Heart left ventricle (tissue), 16 donors: ENCODE measurements around the gene DRP2. TPM values are rescaled to one million over a fixed set of nuclear protein-coding genes. Genes with fewer than 3 reads are reported as not detected.

Source experiments
- ATAC-seq, 4 donors: fragments of 200-7000 bp; cut with Tn5 transposase; one replicate each; pipeline ENCODE4 v1.9.1; 2020 to 2022; ENCODE audit warnings: moderate library complexity in 4 of 4, mild to moderate bottlenecking in 3 of 4, moderate number of reproducible peaks in 1 of 4
- DNase-seq, 5 donors: peaks; one replicate each; pipeline ENCODE4 v3.0.0-alpha.2; 2020
- H3K27ac ChIP-seq, 12 donors: fragments of 200-600 bp; sonication (generic) in 4 of 12; one replicate each; pipeline versions ENCODE4 v1.5.0 to v1.8.0; 2016 to 2022; ENCODE audit warnings: mild to moderate bottlenecking in 2 of 12
- H3K27me3 ChIP-seq, 9 donors: fragments of 200-600 bp; sonication (generic) in 2 of 9; one replicate each; pipeline versions ENCODE4 v1.5.1 to v1.8.0; 2016 to 2022; ENCODE audit warnings: mild to moderate bottlenecking in 3 of 9
- H3K36me3 ChIP-seq, 9 donors: fragments of 200-600 bp; sonication (generic) in 2 of 9; one replicate each; pipeline versions ENCODE4 v1.5.0 to v1.8.0; 2018 to 2022; ENCODE audit warnings: mild to moderate bottlenecking in 2 of 9
- H3K4me1 ChIP-seq, 12 donors: fragments of 200-600 bp; sonication (generic) in 4 of 12; one replicate each; pipeline versions ENCODE4 v1.5.0 to v1.8.0; 2016 to 2022; ENCODE audit warnings: mild to moderate bottlenecking in 3 of 12
- H3K4me3 ChIP-seq, 12 donors: fragments of 200-600 bp; sonication (generic) in 4 of 12; one replicate each; pipeline versions ENCODE4 v1.5.0 to v1.8.0; 2017 to 2022; ENCODE audit warnings: mild to moderate bottlenecking in 9 of 12, moderate library complexity in 4 of 12
- H3K9me3 ChIP-seq, 12 donors: fragments of 200-600 bp; sonication (generic) in 4 of 12; one replicate each; pipeline versions ENCODE4 v1.5.0 to v1.8.0; 2016 to 2022; ENCODE audit warnings: mild to moderate bottlenecking in 1 of 12
- POLR2A ChIP-seq, 2 donors: fragments of 450-650 bp; IDR thresholded peaks; one replicate each; pipeline ENCODE4 v1.6.1; 2017; ENCODE audit warnings: antibody characterized with exemption in 2 of 2, mild to moderate bottlenecking in 2 of 2, moderate library complexity in 2 of 2
- WGBS, 4 donors: extraction: QIAGEN DNeasy Blood & Tissue Kit in 2 of 4; methylation state at CpG; one replicate each; pipeline versions ENCODE4 v1.1.5 to v1.1.7; 2013 to 2018; 5-methylcytosine and 5-hydroxymethylcytosine counted together
- intact Hi-C, 10 donors: fragments of 100-400 bp; cut with DNase I; formaldehyde crosslinking; loops; one replicate each; pipeline versions ENCODE4 v1.11.1 to v1.14.2; 2022
- polyA plus RNA-seq, 2 donors: library from polyadenylated mRNA; stranded (reverse); fragments of 200-250 nt; gene quantifications; one replicate each; pipeline ENCODE4 v1.2.3, GENCODE V29; 2013
- total RNA-seq, 9 donors: library from RNA; depleted of rRNA in 2 of 9; stranded (reverse); fragments of >200 nt in 2 of 9; fragmentation: NEBNext Ultra II Directional in 3 of 9; extraction: Animal tissue kit (Norgen Biotek cat#: 25700) in 3 of 9; gene quantifications; one replicate each; pipeline versions ENCODE4 v1.1.0 to v1.2.4, GENCODE V29; 2016 to 2023
- TF ChIP-seq, protein P1 (sequence below), 12 donors: fragments of 200-600 bp; sonication (generic) in 4 of 12; IDR thresholded peaks; one replicate each; pipeline versions ENCODE4 v1.5.0 to v1.8.0; 2018 to 2022; ENCODE audit warnings: antibody characterized with exemption in 12 of 12, mild to moderate bottlenecking in 5 of 12
- donor health status: ischemic (EF 13 %, LVEDD 7.1; RV severe dilation, severe dysfunction).
- donor health status: healthy with polysubstance abuse.
- donor health status: DM: no; HTN: yes; CAD: no.
- donor health status: DM: no; HTN: no; CAD: no.
- donor health status: ischemic (EF 25% LVEDD 6.9; RV normal size, moderate dysfunction).
- donor health status: ischemic (EF 25% LVEDD 5.7; RV mildly dilated, moderate dysfunction).
- donor health status: healthy.
- donor health status: DM: yes; HTN: yes; CAD: no.
- donor health status: ischemic (EF 35%, LVEDD 5.7; RV mildly dilated, moderate dysfunction).
- donor health status: nonischemic (EF 11% LVEDD 7.7; RV severe dilation, severe dysfunction).
- donor health status: DM: yes; HTN: yes; CAD: no.
- donor health status: PGD.
- donor health status: ischemic (EF 29% LVEDD 5.4; RV normal size, mild dysfunction).
- donor health status: nonischemic (EF 23%, LVEDD 6.1; RV moderate dilation, normal function).

Gene DRP2
- total and polyA plus RNA-seq, 11 donors, result 0.01 to 0.11 (median 0.05) TPM; not detected in 4

DNA sequence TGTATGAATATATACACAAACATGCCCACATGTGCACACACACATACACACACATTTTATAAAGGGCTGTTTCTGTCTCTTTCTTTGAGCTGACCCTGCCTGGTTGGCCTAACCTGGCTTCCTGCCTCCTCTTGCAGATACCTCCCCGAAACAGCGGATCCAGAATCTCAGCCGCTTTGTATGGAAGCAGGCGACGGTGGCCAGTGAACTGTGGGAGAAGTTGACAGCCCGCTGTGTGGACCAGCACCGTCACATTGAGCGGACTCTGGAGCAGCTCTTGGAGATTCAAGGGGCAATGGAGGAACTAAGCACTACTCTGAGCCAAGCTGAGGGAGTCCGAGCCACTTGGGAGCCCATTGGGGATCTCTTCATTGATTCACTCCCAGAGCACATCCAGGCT lies 21.9 kb downstream of the DRP2 start:
- no peak for DNase-seq
- intact Hi-C loops, result no loop called here
- H3K27me3 ChIP-seq, result no peaks in the 10 kb centered on the region
- no peak for ATAC-seq
- no peaks in the 10 kb centered on the region for H3K36me3 ChIP-seq
- H3K4me3 ChIP-seq, result no peak overlapping the region
- H3K9me3 ChIP-seq, result no peaks in the 10 kb centered on the region
- WGBS, 4 donors, result 76 to 96% (median 89%) methylated on average over 9 of the region's 9 CpGs
- no peak overlapping the region for H3K27ac ChIP-seq
- no peak for TF ChIP-seq POLR2A (IDR thresholded peaks at IDR 0.05)
- TF ChIP-seq, protein P1, sequence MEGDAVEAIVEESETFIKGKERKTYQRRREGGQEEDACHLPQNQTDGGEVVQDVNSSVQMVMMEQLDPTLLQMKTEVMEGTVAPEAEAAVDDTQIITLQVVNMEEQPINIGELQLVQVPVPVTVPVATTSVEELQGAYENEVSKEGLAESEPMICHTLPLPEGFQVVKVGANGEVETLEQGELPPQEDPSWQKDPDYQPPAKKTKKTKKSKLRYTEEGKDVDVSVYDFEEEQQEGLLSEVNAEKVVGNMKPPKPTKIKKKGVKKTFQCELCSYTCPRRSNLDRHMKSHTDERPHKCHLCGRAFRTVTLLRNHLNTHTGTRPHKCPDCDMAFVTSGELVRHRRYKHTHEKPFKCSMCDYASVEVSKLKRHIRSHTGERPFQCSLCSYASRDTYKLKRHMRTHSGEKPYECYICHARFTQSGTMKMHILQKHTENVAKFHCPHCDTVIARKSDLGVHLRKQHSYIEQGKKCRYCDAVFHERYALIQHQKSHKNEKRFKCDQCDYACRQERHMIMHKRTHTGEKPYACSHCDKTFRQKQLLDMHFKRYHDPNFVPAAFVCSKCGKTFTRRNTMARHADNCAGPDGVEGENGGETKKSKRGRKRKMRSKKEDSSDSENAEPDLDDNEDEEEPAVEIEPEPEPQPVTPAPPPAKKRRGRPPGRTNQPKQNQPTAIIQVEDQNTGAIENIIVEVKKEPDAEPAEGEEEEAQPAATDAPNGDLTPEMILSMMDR (IDR thresholded peaks at IDR 0.05), result no peak
- no peaks in the 10 kb centered on the region for H3K4me1 ChIP-seq

DNA sequence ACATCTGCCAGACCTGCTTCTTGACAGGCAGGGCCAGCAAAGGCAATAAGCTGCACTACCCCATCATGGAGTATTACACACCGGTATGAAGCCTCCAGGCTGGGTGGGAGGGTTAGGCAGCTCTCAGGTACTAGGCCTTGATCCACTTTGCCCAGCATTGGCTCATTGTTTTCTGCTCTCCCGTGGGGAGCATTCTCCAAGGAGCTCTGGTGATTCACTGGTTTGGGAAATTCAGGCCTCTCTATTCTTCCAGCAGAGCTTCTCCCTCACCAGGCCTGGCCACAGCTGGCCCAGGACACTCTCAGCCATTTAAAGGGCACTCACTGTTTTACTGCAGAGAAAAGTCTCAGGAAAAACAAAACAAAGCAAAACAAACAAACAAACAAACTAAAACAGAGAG lies 33.0 kb downstream of the DRP2 start:
- Histone ChIP-seq H3K4me1 (no peaks in the 10 kb centered on the region), H3K9me3 (no peaks in the 10 kb centered on the region), H3K4me3 (no peak overlapping the region), H3K27me3 (peaks cover 0 to 9% (median 0%) of the 10 kb centered on the region in 9 donors), H3K27ac (no peak overlapping the region), H3K36me3 (no peaks in the 10 kb centered on the region)
- intact Hi-C loops, result loop anchor here in 1 of 10 donors (10.0 kb wide), 1 partner anchor 58 kb away; no protein-coding TSS in a partner anchor
- WGBS, 4 donors, result 51 to 81% (median 76%) methylated on average over 2 of the region's 2 CpGs
- no peak for ATAC-seq
- no peak for DNase-seq
- TF ChIP-seq POLR2A (IDR thresholded peaks at IDR 0.05), result no peak
- TF ChIP-seq, protein P1 (IDR thresholded peaks at IDR 0.05), result no peak

DNA sequence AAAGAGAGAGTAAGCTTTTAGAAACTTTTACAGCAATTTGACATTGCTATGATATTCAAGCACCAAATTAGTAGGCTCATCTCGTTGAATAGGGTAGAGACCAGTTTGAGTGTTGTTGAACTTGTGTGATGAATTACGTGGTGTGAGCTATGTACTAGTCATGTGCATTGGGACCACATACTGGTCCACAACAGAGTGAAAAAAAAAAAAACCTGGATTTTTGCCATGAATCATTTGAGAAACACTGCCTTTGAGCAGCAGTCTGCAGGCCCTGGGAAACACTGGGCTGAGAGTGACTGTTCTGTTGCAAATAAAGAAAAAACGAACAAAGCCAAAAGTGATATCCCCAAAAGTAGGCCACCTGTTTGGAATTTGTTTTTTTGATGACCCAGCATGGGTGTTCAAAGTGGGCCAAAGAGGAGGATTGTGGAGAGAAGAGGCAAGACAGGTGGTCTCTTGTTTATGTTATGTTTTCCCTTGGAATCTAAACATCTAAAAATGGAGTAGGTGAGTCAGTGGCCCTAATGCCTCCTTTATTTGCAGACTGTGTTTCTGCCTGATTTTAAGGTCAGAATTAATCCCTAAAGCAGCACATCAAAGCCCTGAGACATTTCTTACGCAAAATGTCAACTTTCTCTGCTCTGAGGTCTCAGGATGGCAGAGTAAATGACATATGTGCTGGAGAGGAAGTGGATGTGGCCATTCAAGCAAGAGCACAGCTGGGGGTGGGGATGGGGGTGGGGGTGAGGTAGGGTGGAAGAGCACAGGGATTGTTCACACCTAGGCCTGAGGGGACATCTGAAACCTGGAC lies 38.1 kb downstream of the DRP2 start:
- Histone ChIP-seq H3K4me3 (no peak overlapping the region), H3K27ac (no peak overlapping the region), H3K36me3 (no peaks in the 10 kb centered on the region), H3K9me3 (no peaks in the 10 kb centered on the region), H3K27me3 (peaks cover 0 to 17% (median 0%) of the 10 kb centered on the region in 9 donors), H3K4me1 (no peaks in the 10 kb centered on the region)
- TF ChIP-seq, protein P1 (IDR thresholded peaks at IDR 0.05), result no peak
- no peak for TF ChIP-seq POLR2A (IDR thresholded peaks at IDR 0.05)
- WGBS, 4 donors, result 68 to 83% (median 74%) methylated on average over 4 of the region's 4 CpGs
- ATAC-seq, result no peak
- intact Hi-C loops, result loop anchor here in 1 of 10 donors (10.0 kb wide), 1 partner anchor 63 kb away; no protein-coding TSS in a partner anchor
- DNase-seq, result no peak

DNA sequence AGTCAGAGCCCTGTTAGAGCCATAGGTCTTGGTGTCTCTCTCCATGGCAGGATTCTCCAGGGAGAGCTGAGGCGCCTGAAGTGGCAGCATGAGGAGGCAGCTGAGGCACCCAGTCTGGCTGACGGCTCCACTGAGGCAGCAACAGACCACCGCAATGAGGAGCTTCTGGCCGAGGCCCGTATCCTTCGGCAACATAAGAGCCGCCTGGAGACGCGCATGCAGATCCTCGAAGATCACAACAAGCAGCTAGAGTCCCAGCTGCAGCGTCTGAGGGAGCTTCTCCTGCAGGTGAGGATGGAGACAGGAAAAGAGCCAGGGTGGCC lies 38.6 kb downstream of the DRP2 start:
- Histone ChIP-seq H3K4me3 (no peak overlapping the region), H3K27me3 (peaks cover 0 to 17% (median 0%) of the 10 kb centered on the region in 9 donors), H3K27ac (no peak overlapping the region), H3K36me3 (no peaks in the 10 kb centered on the region), H3K9me3 (no peaks in the 10 kb centered on the region), H3K4me1 (no peaks in the 10 kb centered on the region)
- DNase-seq (no peak), ATAC-seq (no peak)
- intact Hi-C loops, result loop anchor here in 1 of 10 donors (10.0 kb wide), 1 partner anchor 63 kb away; no protein-coding TSS in a partner anchor
- 84 to 94% (median 88%) methylated on average over 11 of the region's 11 CpGs for WGBS, 4 donors
- TF ChIP-seq, protein P1 (IDR thresholded peaks at IDR 0.05), result no peak
- no peak for TF ChIP-seq POLR2A (IDR thresholded peaks at IDR 0.05)
